Measurements from ENCODE around the gene COMT. TPM values are rescaled to one million over a fixed set of nuclear protein-coding genes. Genes with fewer than 3 reads are reported as not detected.

Gene COMT
- total RNA-seq, 1 experiment from 2014 or later = 109 TPM

GRCh38 chr22:19895160-19895849 lies 46.3 kb upstream of the COMT start:
- H3K4me2 ChIP-seq (ENCODE audit: low read length) = no peak overlapping the region
- H3K4me1 ChIP-seq (ENCODE audit: control insufficient read depth in 1 of 2, insufficient read depth in 2 of 2, low read length in 2 of 2) = peaks cover 17 to 33% of the 10 kb centered on the region in 2 experiments
- H2AFZ ChIP-seq (ENCODE audit: low read depth, low read length, poor library complexity, severe bottlenecking) = no peak overlapping the region
- intact Hi-C loops (cut with micrococcal nuclease) = no loop called here
- no peaks in the 10 kb centered on the region for H4K20me1 ChIP-seq (ENCODE audit: insufficient read depth)
- no peak overlapping the region for H3K4me3 ChIP-seq (replicated peaks in 1 of 2; ENCODE audit: low read depth in 1 of 2, low read length in 2 of 2)
- ChIA-PET CTCF (no interaction called here), POLR2A (no interaction called here), RAD21 (ENCODE audit: low non-redundant PET in 1 of 2, low total read pairs in 2 of 2, uncharacterized antibody in 2 of 2, unreplicated experiment in 2 of 2) (no interaction called here)
- no peaks in the 10 kb centered on the region for H3K9me2 ChIP-seq (ENCODE audit: insufficient read depth)
- no peak for TF ChIP-seq JUND (IDR thresholded peaks at IDR 0.05)
- TF ChIP-seq ZFX (IDR thresholded peaks at IDR 0.05) = no peak
- no peak for TF ChIP-seq EZH2 (IDR thresholded peaks at IDR 0.05)
- no peak for TF ChIP-seq EZH2phosphoT487 (IDR thresholded peaks at IDR 0.05; ENCODE audit: borderline replicate concordance)
- TF ChIP-seq ZNF274 (IDR thresholded peaks at IDR 0.05; ENCODE audit: low read depth, low read length) = no peak
- TF ChIP-seq ATF3 (IDR thresholded peaks at IDR 0.05) = no peak
- TF ChIP-seq MAX (IDR thresholded peaks at IDR 0.05) = no peak
- H3K27ac ChIP-seq (ENCODE audit: low read depth, low read length) = no peak overlapping the region
- no peaks in the 10 kb centered on the region for H3K9me3 ChIP-seq (ENCODE audit: control insufficient read depth in 1 of 2, insufficient read depth in 1 of 2, low read depth in 1 of 2, low read length in 2 of 2)
- no peak overlapping the region for H3K9ac ChIP-seq (ENCODE audit: low read length)
- no peak for DNase-seq (ENCODE audit: low read depth, low spot score)
- no peaks in the 10 kb centered on the region for H3K79me2 ChIP-seq (ENCODE audit: insufficient read depth, low read length)
- ATAC-seq = no peak
- no peaks in the 10 kb centered on the region for H3K27me3 ChIP-seq (ENCODE audit: insufficient read depth, low read length)
- no TSS peak for BruUV-seq (replicated peaks)
- H3K36me3 ChIP-seq (ENCODE audit: control insufficient read depth in 1 of 2, insufficient read depth in 2 of 2, low read length in 2 of 2) = no peaks in the 10 kb centered on the region

- H3K27ac ChIP-seq (ENCODE audit: low read depth, low read length) = no peak overlapping the region; the same call in 1 of the 2 replicates
- H3K4me3 ChIP-seq (replicated peaks in 1 of 2; ENCODE audit: low read depth in 1 of 2, low read length in 2 of 2) = no peak overlapping the region
- ATAC-seq (peak; percentile 63; the same call in 1 of the 2 replicates), DNase-seq (ENCODE audit: low read depth, low spot score) (no peak)
- no peak overlapping the region for H3K4me2 ChIP-seq (ENCODE audit: low read length)
- ChIA-PET POLR2A (no interaction called here), CTCF (interaction anchor here (0.8 to 1.6 kb wide), 3 partner anchors 13 to 167 kb away, joined by 3 to 8 read pairs (median 5); no protein-coding TSS in a partner anchor), RAD21 (ENCODE audit: low non-redundant PET in 1 of 2, low total read pairs in 2 of 2, uncharacterized antibody in 2 of 2, unreplicated experiment in 2 of 2) (no interaction called here)
- H3K9ac ChIP-seq (ENCODE audit: low read length) = no peak overlapping the region
- no peak overlapping the region for H2AFZ ChIP-seq (ENCODE audit: low read depth, low read length, poor library complexity, severe bottlenecking)
- no peaks in the 10 kb centered on the region for H3K79me2 ChIP-seq (ENCODE audit: insufficient read depth, low read length)
- H3K9me3 ChIP-seq (ENCODE audit: control insufficient read depth in 1 of 2, insufficient read depth in 1 of 2, low read depth in 1 of 2, low read length in 2 of 2) = no peaks in the 10 kb centered on the region
- TF ChIP-seq JUND (IDR thresholded peaks at IDR 0.05) = no peak
- no peak for TF ChIP-seq RAD21 (IDR thresholded peaks at IDR 0.05; ENCODE audit: low read depth)
- TF ChIP-seq POLR2AphosphoS5 (IDR thresholded peaks at IDR 0.05; ENCODE audit: low read depth, low read length) = no peak
- no peak for TF ChIP-seq ZNF274 (IDR thresholded peaks at IDR 0.05; ENCODE audit: low read depth, low read length)
- no peak for TF ChIP-seq EZH2 (IDR thresholded peaks at IDR 0.05)
- H3K9me2 ChIP-seq (ENCODE audit: insufficient read depth) = no peaks in the 10 kb centered on the region
- no peaks in the 10 kb centered on the region for H4K20me1 ChIP-seq (ENCODE audit: insufficient read depth)
- H3K36me3 ChIP-seq (ENCODE audit: control insufficient read depth in 1 of 2, insufficient read depth in 2 of 2, low read length in 2 of 2) = no peaks in the 10 kb centered on the region
- no TSS peak for BruUV-seq (replicated peaks)
- H3K27me3 ChIP-seq (ENCODE audit: insufficient read depth, low read length) = no peaks in the 10 kb centered on the region
- intact Hi-C loops (cut with micrococcal nuclease) = no loop called here
- peaks cover 6 to 19% of the 10 kb centered on the region in 2 experiments for H3K4me1 ChIP-seq (ENCODE audit: control insufficient read depth in 1 of 2, insufficient read depth in 2 of 2, low read length in 2 of 2)
Observed at GRCh38 chr22:19896665-19897355, 44.8 kb upstream of the COMT start.
